NCI-H187 treated with DMSO at 0.1 percent for 48 hours (cell line): ENCODE measurements around the gene EIF4G1.

Source experiments
- DNase-seq: peaks from one replicate; lab custom pipeline; 2025; lab: John Stamatoyannopoulos, UW

The EIF4G1 gene

GRCh38 chr3:184307915-184308314 lies 6.5 kb upstream of the EIF4G1 start:
- no peak for DNase-seq

GRCh38 chr3:184308744-184309143 lies 5.7 kb upstream of the EIF4G1 start:
- DNase-seq, result no peak

GRCh38 chr3:184311633-184312032 lies 2.8 kb upstream of the EIF4G1 start:
- no peak for DNase-seq

GRCh38 chr3:184314700-184315542 lies 515 bp downstream of the EIF4G1 start:
- no peak for DNase-seq

- no peak for DNase-seq
These were observed 1.1 kb downstream of the EIF4G1 start for GRCh38 chr3:184315543-184315867.

- no peak for DNase-seq
These were observed 1.7 kb downstream of the EIF4G1 start for GRCh38 chr3:184315871-184316661.

- no peak for DNase-seq
These were observed 2.4 kb downstream of the EIF4G1 start for GRCh38 chr3:184316792-184317191.

GRCh38 chr3:184317201-184317600 lies 2.8 kb downstream of the EIF4G1 start:
- no peak for DNase-seq

GRCh38 chr3:184320104-184320445 lies 5.7 kb downstream of the EIF4G1 start:
- no peak for DNase-seq

GRCh38 chr3:184321666-184322065 lies 7.3 kb downstream of the EIF4G1 start:
- no peak for DNase-seq

- DNase-seq, result no peak
These were observed 8.5 kb downstream of the EIF4G1 start for GRCh38 chr3:184322731-184323487.

GRCh38 chr3:184323696-184324095 lies 9.3 kb downstream of the EIF4G1 start:
- no peak for DNase-seq

GRCh38 chr3:184325269-184325668 lies 10.9 kb downstream of the EIF4G1 start:
- DNase-seq, result no peak

- no peak for DNase-seq
These were observed 11.4 kb downstream of the EIF4G1 start for GRCh38 chr3:184325715-184326369.

- DNase-seq, result no peak
These were observed 12.8 kb downstream of the EIF4G1 start for GRCh38 chr3:184327171-184327570.

GRCh38 chr3:184328516-184328915 lies 14.1 kb downstream of the EIF4G1 start:
- DNase-seq, result no peak

GRCh38 chr3:184332370-184333090 lies 18.1 kb downstream of the EIF4G1 start:
- no peak for DNase-seq

- DNase-seq, result no peak
These were observed 18.8 kb downstream of the EIF4G1 start for GRCh38 chr3:184333190-184333589.

- DNase-seq, result no peak
These were observed 19.3 kb downstream of the EIF4G1 start for GRCh38 chr3:184333700-184334099.

GRCh38 chr3:184334470-184335158 lies 20.2 kb downstream of the EIF4G1 start:
- DNase-seq, result no peak

- DNase-seq, result no peak
These were observed 20.9 kb downstream of the EIF4G1 start for GRCh38 chr3:184335291-184335660.
